Activated CD4-positive, alpha-beta T cell treated with anti-CD3 and anti-CD28 coated beads, Interleukin-2, Interleukin-4, amounts not matched to agents 100 ng/mL and 50 ng/mL, durations not matched to agents 16 hours and 8 hours (primary cell): Measurements from ENCODE around the gene IGSF3.
"Not testable (repeated sequence)": the region's sequence is repeated elsewhere in the genome, so short reads cannot be mapped to it uniquely, and the experiment has no call there.

Experiments
- DNase-seq: peaks from one replicate; pipeline ENCODE4 v3.0.0-alpha.2; 2020; ENCODE audit warnings: low spot score

Gene IGSF3

GRCh38 chr1:116596742-116597307 lies 70.7 kb downstream of the IGSF3 start:
- DNase-seq, result not testable (repeated sequence)

- not testable (repeated sequence) for DNase-seq
Observed at GRCh38 chr1:116595946-116596741, 71.4 kb downstream of the IGSF3 start.

- DNase-seq, result not testable (repeated sequence)
Observed at GRCh38 chr1:116595065-116595840, 72.3 kb downstream of the IGSF3 start.

- not testable (repeated sequence) for DNase-seq
Observed at GRCh38 chr1:116593977-116594376, 73.6 kb downstream of the IGSF3 start.

- DNase-seq, result not testable (repeated sequence)
Observed at GRCh38 chr1:116593401-116593800, 74.1 kb downstream of the IGSF3 start.

- not testable (repeated sequence) for DNase-seq
Observed at GRCh38 chr1:116591951-116592605, 75.5 kb downstream of the IGSF3 start.

GRCh38 chr1:116591006-116591950 lies 76.3 kb downstream of the IGSF3 start:
- not testable (repeated sequence) for DNase-seq

- not testable (repeated sequence) for DNase-seq
Observed at GRCh38 chr1:116590359-116591005, 77.1 kb downstream of the IGSF3 start.

- not testable (repeated sequence) for DNase-seq
Observed at GRCh38 chr1:116589101-116589735, 78.3 kb downstream of the IGSF3 start.

GRCh38 chr1:116587501-116588227 lies 79.9 kb downstream of the IGSF3 start:
- no peak for DNase-seq

- no peak for DNase-seq
Observed at GRCh38 chr1:116586741-116587143, 80.8 kb downstream of the IGSF3 start.

- no peak for DNase-seq
Observed at GRCh38 chr1:116585886-116586285, 81.6 kb downstream of the IGSF3 start.

GRCh38 chr1:116581323-116581885 lies 86.1 kb downstream of the IGSF3 start:
- no peak for DNase-seq

GRCh38 chr1:116580446-116581322 lies 86.8 kb downstream of the IGSF3 start:
- DNase-seq, result no peak

- no peak for DNase-seq
Observed at GRCh38 chr1:116579259-116579875, 88.2 kb downstream of the IGSF3 start.

GRCh38 chr1:116578581-116578980 lies 89.0 kb downstream of the IGSF3 start:
- no peak for DNase-seq

GRCh38 chr1:116577759-116578314 lies 89.7 kb downstream of the IGSF3 start:
- DNase-seq, result no peak
